KG1 (cell line): ENCODE data around the gene ESPNL.
"Not testable (repeated sequence)": the region's sequence is repeated elsewhere in the genome, so short reads cannot be mapped to it uniquely, and the experiment has no call there.

Experiments used
- DNase-seq: peaks from one replicate; lab custom pipeline; 2025; lab: John Stamatoyannopoulos, UW

ESPNL gene

DNA sequence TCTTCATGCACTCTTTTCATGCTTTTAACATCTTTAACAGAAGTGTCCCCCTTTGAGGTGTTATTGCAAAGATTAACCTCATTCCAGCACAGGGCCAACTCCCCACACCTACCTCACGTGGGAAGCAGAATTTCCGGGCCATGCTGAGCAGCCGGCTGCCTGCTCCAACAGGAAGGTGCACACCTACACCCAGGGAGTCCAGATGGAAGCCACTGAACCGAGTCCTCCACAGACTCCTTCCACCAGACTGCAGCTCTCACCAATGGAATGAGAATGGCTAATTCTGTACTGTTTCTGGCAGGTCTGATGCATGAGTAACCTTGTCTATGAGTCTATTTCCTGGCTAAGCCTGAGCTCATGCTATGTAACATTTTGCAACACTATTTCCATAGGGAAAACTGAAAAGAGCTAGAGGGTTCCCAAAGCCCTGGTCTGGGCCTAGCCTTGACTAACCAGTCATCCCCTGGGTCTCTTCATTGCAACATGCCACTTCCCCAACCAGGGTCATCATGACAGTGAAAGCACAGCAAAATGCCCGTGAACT lies 69.6 kb downstream of the ESPNL start:
- no peak for DNase-seq

DNA sequence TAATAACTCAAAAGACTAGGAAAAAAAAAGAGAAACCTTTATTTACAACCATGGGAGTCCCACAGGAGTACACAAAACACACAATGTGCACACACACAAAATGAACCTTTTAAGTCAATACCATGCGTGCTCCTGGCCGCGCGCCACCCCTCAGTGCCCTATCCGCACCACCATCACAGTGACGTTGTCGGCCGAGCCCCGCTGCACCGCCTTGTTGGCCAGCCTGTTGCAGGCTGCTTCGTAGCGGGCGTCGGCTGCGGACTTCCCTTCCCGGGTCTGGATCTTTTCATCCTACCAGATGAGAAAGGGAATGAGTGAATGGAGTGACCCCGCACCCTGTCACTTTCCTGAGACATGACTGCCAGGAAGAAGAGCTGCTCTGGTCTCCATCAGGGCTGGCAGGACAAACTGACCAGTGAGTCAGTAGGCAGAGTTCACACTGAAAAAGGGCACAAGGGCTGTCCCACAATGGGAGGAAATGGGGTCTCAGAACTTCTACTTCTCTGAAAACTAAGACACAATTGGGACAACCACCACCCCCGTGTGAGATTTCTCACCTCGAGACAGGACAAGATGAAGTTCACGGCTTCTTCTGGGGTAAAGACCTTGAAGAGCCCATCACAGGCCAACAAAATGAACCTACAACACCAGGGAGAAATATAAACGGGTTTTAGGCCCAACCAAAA lies 70.4 kb downstream of the ESPNL start:
- no peak for DNase-seq

GRCh38 chr2:238171072-238171431 lies 70.9 kb downstream of the ESPNL start:
- DNase-seq = not testable (repeated sequence)

DNA sequence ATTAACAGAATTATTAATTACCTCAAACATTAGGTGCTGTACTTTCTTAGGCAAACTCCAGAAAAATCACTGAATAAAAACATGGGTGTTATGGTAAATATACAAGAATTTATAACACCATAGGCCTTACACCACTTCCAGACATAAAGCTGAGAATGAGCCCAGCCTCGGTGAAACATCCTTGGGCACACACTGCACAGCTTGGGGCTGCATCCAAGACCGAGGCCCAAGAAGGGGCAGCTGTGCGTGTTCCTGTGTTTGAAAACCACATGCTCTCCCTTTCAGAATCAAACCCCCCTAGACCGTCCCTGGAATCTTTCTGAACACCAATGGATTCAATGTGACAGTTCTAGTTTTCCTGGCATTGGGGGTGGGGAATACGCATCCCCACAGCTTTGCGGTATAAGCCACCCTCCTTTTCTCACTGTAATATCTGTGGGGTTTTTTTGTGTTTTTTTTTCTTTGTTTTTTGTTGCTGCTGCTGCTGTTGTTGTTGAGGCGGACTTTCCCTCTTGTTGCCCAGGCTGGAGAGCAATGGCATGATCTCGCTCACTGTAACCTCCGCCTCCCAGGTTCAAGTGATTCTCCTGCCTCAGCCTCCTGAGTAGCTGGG lies 71.5 kb downstream of the ESPNL start:
- no peak for DNase-seq

GRCh38 chr2:238172439-238172838 lies 72.3 kb downstream of the ESPNL start:
- no peak for DNase-seq

DNA sequence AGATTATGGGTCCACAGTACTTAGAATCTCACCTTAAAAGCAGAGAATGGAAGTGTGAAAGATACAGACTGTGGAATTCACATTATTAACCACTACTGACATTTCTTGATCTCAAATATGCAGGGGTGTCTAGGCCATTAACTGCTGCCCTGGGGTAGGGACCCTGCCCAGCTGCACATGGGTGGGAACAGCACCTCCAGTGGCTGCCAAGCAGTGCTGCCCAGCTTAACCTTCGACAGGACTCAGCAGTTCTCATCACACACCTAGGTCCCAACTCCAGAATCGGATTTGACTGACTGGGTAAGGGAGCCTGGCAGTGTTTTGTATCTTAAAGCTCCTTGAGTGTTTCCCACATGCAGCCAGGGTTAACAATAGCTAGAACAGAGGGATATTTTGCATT lies 73.6 kb downstream of the ESPNL start:
- no peak for DNase-seq

DNA sequence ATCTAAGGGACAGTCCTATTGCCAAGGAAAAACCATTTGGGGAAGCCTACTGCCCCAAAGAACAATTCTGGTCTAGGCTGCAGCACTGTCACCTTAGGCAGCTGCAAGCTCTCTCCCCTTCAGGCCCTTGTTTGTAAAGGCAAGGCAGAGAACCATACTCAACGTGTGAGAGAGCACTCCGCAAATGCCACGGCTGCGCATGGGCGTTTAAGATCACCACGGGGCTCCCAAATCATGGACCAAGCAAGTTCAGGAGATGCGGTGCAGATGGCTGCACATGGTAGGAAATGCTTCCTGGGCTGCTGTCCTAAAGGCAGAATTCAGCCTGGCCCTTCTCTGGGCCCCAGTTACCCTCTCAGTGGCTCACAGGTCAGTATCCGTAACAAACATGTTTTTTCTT lies 74.2 kb downstream of the ESPNL start:
- no peak for DNase-seq

DNA sequence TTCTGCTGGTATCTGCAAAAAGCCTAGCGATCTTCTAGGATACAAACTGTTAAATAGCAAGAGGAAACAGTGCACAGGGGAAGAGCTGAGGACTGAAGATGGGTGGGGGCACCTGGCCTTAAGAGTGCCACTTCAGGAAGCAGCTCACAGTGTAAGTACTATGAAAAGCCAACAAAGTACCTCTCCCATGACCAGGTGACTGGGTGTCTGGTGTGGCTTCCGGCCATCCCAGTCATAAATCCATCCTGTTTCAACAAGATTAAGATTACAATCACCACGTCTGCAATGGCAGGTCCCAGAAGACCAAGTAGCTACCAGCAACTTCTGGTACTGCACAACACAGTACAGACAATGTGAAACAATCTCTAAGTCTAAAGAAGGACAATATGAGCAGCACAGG lies 74.6 kb downstream of the ESPNL start:
- DNase-seq = no peak

GRCh38 chr2:238176613-238177012 lies 76.5 kb downstream of the ESPNL start:
- no peak for DNase-seq

GRCh38 chr2:238180554-238180953 lies 80.4 kb downstream of the ESPNL start:
- DNase-seq = no peak

GRCh38 chr2:238182362-238182761 lies 82.2 kb downstream of the ESPNL start:
- no peak for DNase-seq
